A673 (cell line): Measurements from ENCODE around the gene TIAM1. TPM values are rescaled to one million over a fixed set of nuclear protein-coding genes. Genes with fewer than 3 reads are reported as not detected.

Experiments used
- BruUV-seq: library from RNA; stranded (reverse); fragments of 400-500 nt; replicated peaks from 2 replicates; lab custom pipeline; 2021; lab: Mats Ljungman, UMichigan
- CTCF ChIA-PET: fragments of 300-600 bp; sonication (Branson Sonifier 250); formaldehyde crosslinking; loops from one replicate; lab custom pipeline; 2022; ENCODE audit warnings: antibody characterized with exemption; lab: Charles Lee
- POLR2A ChIA-PET: fragments of 300-600 bp; sonication (Branson Sonifier 250); formaldehyde crosslinking; loops from one replicate; lab custom pipeline; 2022; ENCODE audit warnings: antibody characterized with exemption; ENCODE audit not compliant: low non-redundant PET; lab: Charles Lee
- DNase-seq: peaks from one replicate; pipeline ENCODE4 v3.0.0-alpha.2; 2015; ENCODE audit warnings: low spot score
- H3K27ac ChIP-seq: fragments of 200-600 bp; sonication (generic); 2 replicates; pipeline ENCODE4 v1.5.1; 2016; ENCODE audit warnings: mixed run types, low read depth, mild to moderate bottlenecking, mixed read lengths, antibody characterized with exemption, low read length; ENCODE audit not compliant: poor library complexity, severe bottlenecking
- H3K27me3 ChIP-seq: fragments of 200-600 bp; sonication (generic); replicated peaks from 2 replicates; pipeline ENCODE4 v1.6.1; 2017; ENCODE audit warnings: mixed run types, low read depth, mild to moderate bottlenecking, mixed read lengths, antibody characterized with exemption, low read length; ENCODE audit not compliant: insufficient read depth, poor library complexity
- H3K36me3 ChIP-seq: fragments of 200-600 bp; sonication (generic); 2 replicates; pipeline ENCODE4 v1.6.1; 2016; ENCODE audit warnings: mixed run types, mild to moderate bottlenecking, mixed read lengths, antibody characterized with exemption, low read length; ENCODE audit not compliant: insufficient read depth, poor library complexity, severe bottlenecking
- H3K4me1 ChIP-seq: fragments of 200-600 bp; sonication (generic); 2 replicates; pipeline ENCODE4 v1.6.1; 2017; ENCODE audit warnings: mixed run types, mild to moderate bottlenecking, mixed read lengths, antibody characterized with exemption, low read length; ENCODE audit not compliant: insufficient read depth, poor library complexity, severe bottlenecking
- H3K4me3 ChIP-seq: fragments of 200-600 bp; sonication (generic); 2 replicates; pipeline ENCODE4 v1.5.1; 2016; ENCODE audit warnings: low read depth, mixed run types, mild to moderate bottlenecking, mixed read lengths, low read length; ENCODE audit not compliant: poor library complexity, severe bottlenecking
- H3K9me3 ChIP-seq: fragments of 200-600 bp; sonication (generic); 2 replicates; pipeline ENCODE4 v1.6.1; 2016; ENCODE audit warnings: mixed run types, low read depth, mild to moderate bottlenecking, mixed read lengths, antibody characterized with exemption, low read length; ENCODE audit not compliant: poor library complexity, severe bottlenecking
- EZH2 ChIP-seq: fragments of 200-600 bp; sonication (generic); IDR thresholded peaks from 2 replicates; pipeline ENCODE4 v1.6.1; 2017; ENCODE audit warnings: borderline replicate concordance, low read depth, mild to moderate bottlenecking, mixed read lengths, antibody characterized with exemption, low read length; ENCODE audit not compliant: poor library complexity, severe bottlenecking
- intact Hi-C: fragments of 100-400 bp; cut with micrococcal nuclease; formaldehyde crosslinking; loops from one replicate; pipeline ENCODE4 v1.10.0; 2022; ENCODE audit not compliant: unreplicated experiment
- total RNA-seq: library from RNA; stranded (reverse); gene quantifications from 2 replicates; pipeline ENCODE4 v1.2.3, GENCODE V29; 2021
- TF ChIP-seq, protein P1 (sequence below): fragments of 300-800, 200-600 bp; sonication (generic); conservative IDR thresholded peaks from 2 replicates; pipeline ENCODE4 v1.5.1; 2017; ENCODE audit warnings: low read depth, mild to moderate bottlenecking, antibody characterized with exemption, low read length, moderate library complexity, mixed read lengths

Gene TIAM1
- total RNA-seq, 1 experiment from 2014 or later = 9.6 TPM

DNA sequence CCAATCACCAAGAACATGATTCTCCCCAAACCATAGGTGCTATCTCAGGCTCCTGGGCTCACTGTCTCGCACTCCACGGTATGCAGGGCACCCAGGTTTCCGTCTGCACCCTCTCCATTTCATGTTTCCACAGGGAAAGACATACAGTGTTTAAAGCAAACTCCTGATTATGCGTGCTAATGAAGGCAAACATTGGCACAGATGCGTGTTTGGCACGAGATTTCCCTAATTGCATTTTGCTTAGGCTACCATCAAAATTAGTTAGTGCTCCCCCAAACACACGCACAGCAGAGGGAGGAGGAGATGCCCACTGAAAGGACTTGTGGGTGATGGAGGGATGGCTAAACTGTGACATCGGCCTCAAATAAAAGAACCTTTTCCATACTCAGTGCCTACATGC is 32.2 kb upstream of the TIAM1 start:
- DNase-seq = no peak
- H3K4me3 ChIP-seq = no peak overlapping the region
- no peak for TF ChIP-seq EZH2
- H3K4me1 ChIP-seq = no peaks in the 10 kb centered on the region
- CTCF ChIA-PET = no interaction called here
- no peaks in the 10 kb centered on the region for H3K36me3 ChIP-seq
- H3K27me3 ChIP-seq = no peaks in the 10 kb centered on the region
- intact Hi-C loops = no loop called here
- BruUV-seq = no TSS peak
- no peaks in the 10 kb centered on the region for H3K9me3 ChIP-seq
- POLR2A ChIA-PET = no interaction called here
- no peak overlapping the region for H3K27ac ChIP-seq

DNA sequence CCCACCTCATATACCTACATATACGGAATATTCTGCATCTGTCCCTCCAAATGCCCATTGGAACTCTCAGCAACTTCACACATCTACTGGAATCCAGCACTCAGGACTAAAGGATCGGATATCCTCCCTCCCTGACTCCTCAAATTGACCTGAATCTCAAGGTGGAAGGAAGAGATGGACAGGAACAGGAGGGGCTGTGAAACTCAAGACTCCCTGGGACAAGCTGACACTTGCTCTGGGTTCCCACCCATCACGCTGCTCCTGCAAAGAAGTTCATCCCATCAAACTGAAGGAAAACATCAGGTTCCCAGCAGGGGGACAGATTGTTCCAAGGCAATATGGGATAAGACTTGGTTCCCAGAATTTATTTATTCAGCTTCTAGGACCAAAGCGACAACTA is 30.3 kb upstream of the TIAM1 start:
- CTCF ChIA-PET = no interaction called here
- Histone ChIP-seq H3K27me3 (no peaks in the 10 kb centered on the region), H3K4me1 (no peaks in the 10 kb centered on the region), H3K9me3 (no peaks in the 10 kb centered on the region), H3K27ac (no peak overlapping the region), H3K36me3 (no peaks in the 10 kb centered on the region), H3K4me3 (no peak overlapping the region)
- no peak for DNase-seq
- BruUV-seq = no TSS peak
- TF ChIP-seq, protein P1, sequence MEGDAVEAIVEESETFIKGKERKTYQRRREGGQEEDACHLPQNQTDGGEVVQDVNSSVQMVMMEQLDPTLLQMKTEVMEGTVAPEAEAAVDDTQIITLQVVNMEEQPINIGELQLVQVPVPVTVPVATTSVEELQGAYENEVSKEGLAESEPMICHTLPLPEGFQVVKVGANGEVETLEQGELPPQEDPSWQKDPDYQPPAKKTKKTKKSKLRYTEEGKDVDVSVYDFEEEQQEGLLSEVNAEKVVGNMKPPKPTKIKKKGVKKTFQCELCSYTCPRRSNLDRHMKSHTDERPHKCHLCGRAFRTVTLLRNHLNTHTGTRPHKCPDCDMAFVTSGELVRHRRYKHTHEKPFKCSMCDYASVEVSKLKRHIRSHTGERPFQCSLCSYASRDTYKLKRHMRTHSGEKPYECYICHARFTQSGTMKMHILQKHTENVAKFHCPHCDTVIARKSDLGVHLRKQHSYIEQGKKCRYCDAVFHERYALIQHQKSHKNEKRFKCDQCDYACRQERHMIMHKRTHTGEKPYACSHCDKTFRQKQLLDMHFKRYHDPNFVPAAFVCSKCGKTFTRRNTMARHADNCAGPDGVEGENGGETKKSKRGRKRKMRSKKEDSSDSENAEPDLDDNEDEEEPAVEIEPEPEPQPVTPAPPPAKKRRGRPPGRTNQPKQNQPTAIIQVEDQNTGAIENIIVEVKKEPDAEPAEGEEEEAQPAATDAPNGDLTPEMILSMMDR = no peak
- TF ChIP-seq EZH2 = no peak
- intact Hi-C loops = no loop called here
- POLR2A ChIA-PET = no interaction called here

DNA sequence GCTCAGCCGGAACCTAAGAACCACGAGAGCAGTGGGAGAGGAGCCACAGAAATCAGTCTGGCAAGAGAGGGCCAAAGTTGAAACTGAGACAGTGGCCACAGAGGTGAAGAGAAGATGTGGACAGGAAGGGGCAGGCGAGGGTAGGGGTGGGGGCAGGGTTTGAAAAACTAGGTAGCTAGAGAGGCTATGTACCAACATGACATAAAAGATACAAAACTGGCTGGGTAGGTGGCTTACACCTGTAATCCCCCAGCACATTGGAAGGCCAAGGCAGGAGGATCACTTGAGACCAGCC is 28.4 kb upstream of the TIAM1 start:
- H3K27ac ChIP-seq = no peak overlapping the region
- no peaks in the 10 kb centered on the region for H3K9me3 ChIP-seq
- intact Hi-C loops = no loop called here
- TF ChIP-seq EZH2 = no peak
- TF ChIP-seq, protein P1 = no peak
- POLR2A ChIA-PET = no interaction called here
- H3K4me1 ChIP-seq = no peaks in the 10 kb centered on the region
- no TSS peak for BruUV-seq
- CTCF ChIA-PET = no interaction called here
- DNase-seq = no peak
- H3K27me3 ChIP-seq = no peaks in the 10 kb centered on the region
- H3K4me3 ChIP-seq = no peak overlapping the region
- H3K36me3 ChIP-seq = no peaks in the 10 kb centered on the region

DNA sequence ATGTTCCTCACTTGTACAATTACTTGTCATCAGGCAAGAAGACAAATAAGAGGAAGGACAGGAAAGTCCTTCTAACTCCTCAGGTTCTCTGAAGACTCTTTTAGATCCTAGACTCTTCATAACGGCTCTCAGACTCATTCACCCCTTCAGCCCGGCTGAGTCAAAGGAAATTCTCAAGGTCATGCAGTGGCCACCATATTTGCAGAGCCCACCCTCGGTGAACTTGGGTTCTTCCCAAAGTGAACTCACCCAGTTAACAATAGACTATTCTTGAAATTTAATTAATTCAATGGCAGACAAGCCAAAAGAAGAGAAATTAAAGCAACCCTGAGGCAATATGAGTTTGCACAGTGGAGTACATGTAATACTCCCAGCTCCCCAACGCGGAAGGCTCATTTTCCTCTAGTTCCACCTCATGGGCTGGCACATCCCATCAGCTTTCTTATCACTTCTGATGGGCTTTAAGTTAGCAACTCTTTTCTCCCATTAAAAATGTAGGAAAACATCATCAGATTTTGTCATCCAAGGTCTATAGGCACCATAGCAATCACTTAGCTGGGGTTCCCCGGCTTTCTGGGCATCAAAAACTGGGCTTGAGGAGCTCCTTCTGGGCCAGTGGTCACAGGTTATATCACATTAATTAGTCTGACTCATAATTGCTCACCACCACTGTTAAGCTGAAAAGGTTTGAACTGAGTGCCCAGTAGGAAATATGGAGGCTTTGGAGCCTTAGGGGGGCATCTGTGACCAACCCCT is 27.8 kb upstream of the TIAM1 start:
- TF ChIP-seq, protein P1 = no peak
- TF ChIP-seq EZH2 = no peak
- CTCF ChIA-PET = no interaction called here
- no peak for DNase-seq
- Histone ChIP-seq H3K4me3 (no peak overlapping the region), H3K27ac (no peak overlapping the region), H3K9me3 (no peaks in the 10 kb centered on the region), H3K36me3 (no peaks in the 10 kb centered on the region), H3K27me3 (no peaks in the 10 kb centered on the region), H3K4me1 (no peaks in the 10 kb centered on the region)
- BruUV-seq = no TSS peak
- intact Hi-C loops = no loop called here
- POLR2A ChIA-PET = no interaction called here
